ENCODE measurements around the gene OXNAD1.

DNA sequence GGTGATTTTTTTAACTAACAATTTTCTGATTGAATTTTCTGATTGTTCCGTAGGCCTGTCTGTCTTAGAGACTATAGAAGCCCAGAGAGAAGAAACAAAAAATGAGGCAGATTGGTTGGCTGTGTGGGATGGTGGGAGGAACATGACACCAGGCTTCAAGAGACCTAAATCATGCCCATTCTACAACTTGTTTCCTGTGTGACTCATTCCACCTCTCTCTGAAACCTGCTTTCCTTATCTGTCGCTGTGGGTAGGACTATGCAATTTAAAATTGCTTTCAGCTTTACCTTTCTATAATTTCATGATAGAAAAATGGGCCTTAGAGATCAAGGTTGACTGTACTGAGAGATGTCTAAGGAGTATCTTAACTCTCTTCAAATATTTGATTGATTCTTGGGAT, 44.5 kb downstream of the OXNAD1 start:
- no peak for TF ChIP-seq EZH2 (IDR thresholded peaks at IDR 0.05)
- TF ChIP-seq CTCF (IDR thresholded peaks at IDR 0.05), result no peak
